ENCODE measurements around the gene SAMD11.

DNA sequence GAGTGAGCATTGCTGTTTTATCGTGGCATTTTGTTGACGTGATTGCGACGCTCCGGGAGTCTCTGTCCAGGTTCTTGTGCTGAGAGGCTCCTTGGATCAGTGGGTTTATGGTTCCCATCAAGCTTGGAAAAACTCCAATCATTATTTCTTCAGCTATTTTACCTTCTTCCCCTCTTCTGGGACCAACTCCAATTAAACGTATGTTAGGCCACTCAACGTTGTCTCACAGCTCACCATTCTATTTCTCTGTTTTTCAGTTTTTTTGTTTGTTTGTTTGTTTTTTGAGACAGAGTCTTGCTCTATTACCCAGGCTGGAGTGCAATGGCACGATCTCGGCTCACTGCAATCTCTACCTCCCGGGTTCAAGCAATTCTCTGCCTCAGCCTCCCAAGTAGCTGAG is 68.2 kb downstream of the SAMD11 start:
- TF ChIP-seq EZH2 (IDR thresholded peaks at IDR 0.05; ENCODE audit: insufficient read depth, poor library complexity, severe bottlenecking) (no peak), EZH2phosphoT487 (IDR thresholded peaks at IDR 0.05; ENCODE audit: insufficient read depth, low read depth) (no peak)

Data from GM23248 (cell line).